HG03378 (cell line): Measurements from ENCODE around the gene PNPLA1.
"Not testable (repeated sequence)": the region's sequence is repeated elsewhere in the genome, so short reads cannot be mapped to it uniquely, and the experiment has no call there.

Source experiments
- ATAC-seq: cut with Tn5 transposase; IDR thresholded peaks from one replicate; pipeline ENCODE4 v1.9.1; 2021; ENCODE audit warnings: mild to moderate bottlenecking, moderate library complexity; ENCODE audit not compliant: unreplicated experiment

PNPLA1 gene

DNA sequence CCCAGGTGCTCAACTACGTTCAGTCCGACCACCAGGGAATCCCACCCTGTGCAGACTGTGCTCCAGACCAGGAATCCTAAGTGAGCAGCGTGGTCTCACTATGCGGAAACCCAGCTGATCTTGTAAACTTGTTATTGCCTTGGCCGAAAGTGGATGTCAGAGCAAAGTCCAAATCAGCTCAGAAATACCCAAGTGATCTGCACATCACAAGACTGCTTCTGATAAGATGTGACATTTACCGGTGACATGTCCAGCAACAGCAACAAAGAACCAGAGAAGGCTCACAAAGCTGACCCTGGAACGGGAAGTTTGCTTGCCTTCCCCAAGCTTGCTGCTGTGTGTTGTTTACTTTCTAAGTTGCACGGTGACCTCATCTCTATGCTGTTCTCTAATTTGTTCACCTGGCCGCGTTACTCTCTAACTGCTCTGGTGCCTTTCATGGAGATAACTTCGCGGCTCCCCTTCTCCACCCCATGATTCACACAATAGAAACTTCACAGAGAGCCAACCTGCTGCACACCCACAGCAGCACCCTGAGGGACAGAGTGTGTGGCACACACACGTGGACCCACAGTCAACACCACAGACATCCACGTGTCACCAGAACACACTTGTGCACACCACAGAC, 65.1 kb downstream of the PNPLA1 start:
- no peak for ATAC-seq

DNA sequence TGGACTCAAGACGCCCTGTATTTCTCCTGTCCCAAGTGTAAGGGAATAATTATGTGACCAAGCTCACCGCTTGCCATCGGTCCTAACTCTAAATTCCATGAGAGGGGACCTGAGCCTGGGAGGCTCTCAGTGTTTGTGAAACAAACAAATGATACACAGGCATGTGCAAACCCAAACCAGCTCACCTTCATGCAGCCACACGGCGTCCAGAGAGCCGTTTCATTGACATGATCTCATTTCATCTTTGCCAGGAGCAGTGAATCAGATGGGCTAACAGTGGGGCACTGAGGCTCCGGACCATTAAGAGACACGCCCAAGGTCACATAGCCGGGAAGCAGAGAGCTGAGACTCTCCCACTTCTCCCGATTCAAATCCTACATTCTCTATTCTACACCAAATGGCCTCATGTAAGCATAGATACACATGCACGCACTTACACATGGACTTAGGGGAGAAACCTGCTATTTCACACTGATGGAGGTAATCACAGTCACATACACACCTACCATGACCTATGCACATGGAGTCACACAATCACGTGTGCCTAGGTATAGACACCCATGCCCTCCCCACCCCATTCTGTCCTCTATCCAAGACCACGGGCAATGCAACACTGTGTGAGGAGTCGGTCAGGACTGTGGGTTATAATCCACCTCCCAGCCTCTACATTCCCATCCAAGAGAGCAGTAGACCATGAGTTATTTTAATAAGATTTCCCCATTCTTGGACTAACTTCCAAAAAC, 65.8 kb downstream of the PNPLA1 start:
- ATAC-seq: no peak

DNA sequence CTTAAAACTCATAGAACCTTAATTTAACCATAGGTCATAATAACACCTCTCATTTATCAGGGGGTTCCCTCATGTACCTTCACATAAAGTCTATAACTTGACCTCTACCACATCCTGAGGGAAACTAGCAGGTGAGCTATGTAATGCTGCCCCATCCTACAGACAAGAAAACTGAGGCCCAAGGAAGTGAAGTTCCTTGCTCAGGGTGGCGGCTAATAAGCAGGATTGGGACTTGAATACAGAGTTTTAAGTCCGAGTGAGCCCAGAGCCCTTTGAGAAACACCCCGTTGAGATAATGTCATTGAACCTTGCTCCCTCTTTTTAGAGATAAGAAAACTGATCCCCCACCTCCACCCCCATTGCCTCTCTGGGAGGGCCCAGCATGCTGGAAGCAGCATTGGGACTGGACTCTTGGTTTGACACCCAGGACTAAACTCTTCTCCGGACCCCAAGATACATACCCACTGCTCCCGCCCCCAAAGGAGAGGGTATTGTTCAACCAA, 66.4 kb downstream of the PNPLA1 start:
- ATAC-seq: no peak

DNA sequence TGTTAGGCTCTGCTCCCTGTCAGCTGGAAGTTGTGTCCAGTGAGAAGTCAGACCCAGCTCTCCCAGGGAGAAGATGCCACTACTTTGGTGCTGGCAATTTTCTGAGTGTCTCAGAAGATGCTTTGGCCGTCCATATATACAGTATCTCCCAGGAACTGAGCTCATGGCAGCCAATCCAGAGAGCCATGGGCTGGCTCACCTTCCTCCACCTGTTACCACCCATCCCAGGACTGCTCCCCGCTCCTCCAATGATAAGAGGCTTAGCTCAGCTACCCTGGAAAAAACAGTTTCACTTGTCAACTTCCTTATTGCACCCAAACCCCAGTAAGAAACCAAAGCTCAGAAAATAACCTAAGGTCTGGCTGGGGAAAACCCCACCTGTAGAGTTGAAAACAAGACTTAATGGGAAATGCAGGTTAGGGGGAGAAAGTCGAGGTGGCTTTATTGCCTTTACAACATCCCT, 67.0 kb downstream of the PNPLA1 start, which contains the start of gene BNIP5:
Gene BNIP5 (minus strand): TSS at position 110 of the 463 bp plus-strand sequence. CDS start 6,198 bp downstream, outside the sequence.
- ATAC-seq: no peak

DNA sequence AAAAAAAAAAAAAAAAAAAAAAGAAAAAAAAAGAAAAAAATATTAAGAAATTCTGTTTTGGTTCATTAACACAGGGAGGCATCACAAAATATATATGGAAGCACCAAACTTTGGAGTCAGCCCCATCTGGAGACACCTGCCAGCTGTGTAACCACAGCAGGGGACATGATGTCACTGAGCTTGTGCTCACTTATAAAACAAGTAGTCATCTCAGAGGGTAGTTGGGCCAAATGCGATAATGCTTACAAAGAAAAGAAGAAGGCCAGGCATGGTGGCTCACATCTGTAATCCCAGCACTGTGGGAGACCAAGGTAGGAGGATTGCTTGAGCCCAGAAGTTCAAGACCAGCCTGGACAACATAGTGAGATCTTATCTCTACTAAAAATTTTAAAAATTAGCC, 68.0 kb downstream of the PNPLA1 start:
- no peak for ATAC-seq

DNA sequence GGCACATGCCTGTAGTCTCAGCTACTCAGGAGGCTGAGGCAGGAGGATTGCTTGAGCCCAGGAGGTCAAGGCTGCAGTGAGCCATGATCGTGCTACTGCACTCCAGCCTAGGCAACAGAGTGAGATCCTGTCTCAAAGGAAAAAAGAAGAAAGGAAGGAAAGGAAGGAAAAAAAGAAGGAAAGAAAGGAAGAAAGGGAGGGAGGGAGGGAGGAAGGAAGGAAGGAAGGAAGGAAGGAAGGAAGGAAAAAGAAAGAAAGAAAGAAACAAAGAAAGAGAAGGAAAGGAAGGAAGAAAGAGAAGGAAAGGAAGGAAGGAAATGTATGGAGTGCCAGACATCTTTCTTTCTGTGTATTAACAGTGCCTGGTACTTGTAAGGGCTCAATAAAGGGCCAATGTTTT, 68.4 kb downstream of the PNPLA1 start:
- not testable (repeated sequence) for ATAC-seq

DNA sequence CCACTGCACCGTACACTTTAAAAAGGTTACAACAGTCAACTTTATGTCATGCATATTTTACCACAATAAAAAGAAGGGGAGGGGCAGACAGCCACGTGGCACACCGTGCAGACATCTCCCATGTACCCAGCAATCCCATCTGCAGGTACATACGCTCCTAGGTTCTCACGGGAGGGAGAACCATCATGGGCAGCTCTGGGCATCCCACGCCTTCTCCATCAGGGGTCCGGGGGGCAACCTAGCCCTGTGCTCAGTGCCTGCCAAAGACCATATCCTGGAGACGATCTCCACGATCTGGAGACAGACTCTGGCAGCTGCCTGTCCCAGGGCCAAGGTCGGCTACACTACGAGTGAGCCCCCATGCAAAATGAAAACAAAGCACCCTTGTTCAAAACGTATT, 69.3 kb downstream of the PNPLA1 start:
- ATAC-seq: no peak

DNA sequence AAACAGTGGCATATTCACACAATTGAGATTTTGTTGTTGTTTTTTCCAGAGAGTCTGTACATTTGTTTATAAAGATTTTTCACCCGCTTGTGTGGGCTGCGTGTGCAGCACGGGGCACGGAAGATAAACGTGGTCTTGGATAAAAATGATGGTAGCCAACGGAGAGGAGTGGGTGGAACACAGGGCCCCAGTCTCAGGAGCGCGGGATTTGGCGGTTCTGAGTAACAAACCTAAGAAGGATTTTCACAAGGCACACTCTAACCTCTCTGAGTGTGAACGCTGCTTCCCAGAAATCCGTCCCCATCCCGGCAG, 70.4 kb downstream of the PNPLA1 start:
- no peak for ATAC-seq

DNA sequence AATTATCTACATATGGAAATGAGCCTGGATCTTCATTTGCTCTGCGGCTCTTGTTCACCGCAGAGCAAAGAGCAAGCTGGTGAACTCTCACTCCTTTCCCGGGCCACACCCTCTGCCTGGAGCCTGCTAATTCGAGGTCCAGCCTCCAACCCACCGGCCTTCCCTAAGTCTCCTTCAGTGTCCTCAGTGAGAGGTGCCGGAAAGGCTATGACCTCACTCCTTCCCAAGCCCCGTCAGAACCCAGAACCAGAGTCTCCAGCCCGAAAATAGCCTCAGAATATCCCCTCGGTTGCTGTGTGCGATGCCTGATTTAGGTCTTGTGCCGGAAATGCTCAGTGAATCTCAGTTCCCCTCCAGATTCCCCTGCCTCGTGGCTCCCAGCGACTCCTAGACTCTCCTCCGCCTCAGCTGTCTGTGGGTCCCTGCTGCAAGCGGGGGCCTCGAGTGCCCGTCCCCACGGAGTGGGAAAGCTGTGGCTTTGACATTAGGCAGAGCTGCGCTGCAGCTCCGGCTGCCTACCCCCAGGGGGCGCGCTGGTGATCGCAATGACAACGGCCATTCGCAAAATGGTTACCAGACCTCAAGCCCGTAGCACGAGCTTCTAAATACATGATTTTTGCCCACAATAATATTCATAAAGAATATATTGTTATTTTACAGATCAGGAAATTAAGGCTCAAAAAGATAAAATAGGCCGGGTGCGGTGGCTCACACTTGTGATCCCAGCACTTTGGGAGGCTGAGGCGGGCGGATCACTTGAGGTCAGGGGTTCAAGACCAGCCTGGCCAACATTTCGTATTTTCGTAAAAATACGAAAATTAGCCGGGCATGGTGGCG, 71.0 kb downstream of the PNPLA1 start:
- no peak for ATAC-seq

DNA sequence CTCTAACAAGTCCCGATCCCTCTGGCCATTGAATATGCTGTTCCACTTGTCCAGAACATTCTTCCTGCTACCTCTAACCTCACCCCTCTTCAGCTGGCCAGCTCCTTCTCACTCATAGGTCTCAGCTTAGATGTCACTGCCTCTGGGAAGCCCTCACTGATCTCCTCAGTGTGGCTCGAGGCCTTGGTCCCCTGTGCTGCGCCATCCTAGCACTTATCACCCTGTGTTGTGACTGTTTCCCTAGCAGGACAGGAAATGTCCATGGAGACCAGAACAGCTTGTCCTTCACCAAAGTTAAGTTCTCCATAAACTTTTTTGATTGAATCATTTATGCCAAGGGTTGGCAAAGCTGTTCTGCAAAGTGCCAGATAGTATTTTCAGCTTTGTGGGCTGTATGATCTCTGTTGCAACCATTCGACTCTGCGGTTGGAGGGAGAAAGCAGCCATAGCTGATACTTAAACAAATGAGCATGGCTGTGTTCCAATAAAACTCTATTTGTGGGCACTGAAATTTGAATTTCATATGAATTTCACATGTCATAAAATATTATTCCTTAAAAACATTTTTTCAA, 73.3 kb downstream of the PNPLA1 start:
- no peak for ATAC-seq

DNA sequence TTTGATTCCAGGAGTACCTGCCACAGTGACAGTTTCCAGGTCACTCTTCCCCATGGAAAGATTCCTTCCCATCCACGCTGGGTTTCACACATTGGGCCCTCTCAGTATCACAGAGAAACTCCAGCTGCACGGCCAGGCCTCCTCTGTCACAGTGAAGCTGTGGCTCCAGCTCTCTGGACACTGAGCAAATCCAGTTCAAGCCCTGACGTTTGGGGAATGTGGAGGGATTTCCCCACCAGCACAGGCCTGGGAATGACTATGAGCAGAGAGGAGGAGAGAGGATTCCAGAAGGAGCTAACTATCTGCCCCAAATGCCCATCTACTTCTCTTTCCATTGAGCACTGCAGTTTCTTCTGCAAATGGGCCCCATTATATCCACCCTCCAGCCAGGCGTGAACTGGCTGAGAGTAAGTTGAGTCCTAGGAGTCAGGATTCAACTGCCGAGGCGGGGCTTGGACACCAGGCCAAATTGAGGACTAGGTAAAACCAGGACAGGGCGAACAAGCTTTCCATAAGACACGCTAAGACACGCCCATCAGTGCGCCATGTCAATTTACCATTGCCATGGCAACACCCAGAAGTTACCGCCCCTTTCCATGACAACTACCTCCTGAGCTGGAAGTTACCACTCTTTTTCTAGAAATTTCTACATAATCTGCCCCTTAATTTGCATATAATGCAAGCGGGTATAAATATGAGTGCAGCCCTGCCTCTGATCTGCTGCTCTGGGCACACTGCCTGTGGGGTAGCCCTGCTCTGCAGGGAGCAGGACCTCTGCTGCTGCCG, 76.0 kb downstream of the PNPLA1 start:
- ATAC-seq: no peak

DNA sequence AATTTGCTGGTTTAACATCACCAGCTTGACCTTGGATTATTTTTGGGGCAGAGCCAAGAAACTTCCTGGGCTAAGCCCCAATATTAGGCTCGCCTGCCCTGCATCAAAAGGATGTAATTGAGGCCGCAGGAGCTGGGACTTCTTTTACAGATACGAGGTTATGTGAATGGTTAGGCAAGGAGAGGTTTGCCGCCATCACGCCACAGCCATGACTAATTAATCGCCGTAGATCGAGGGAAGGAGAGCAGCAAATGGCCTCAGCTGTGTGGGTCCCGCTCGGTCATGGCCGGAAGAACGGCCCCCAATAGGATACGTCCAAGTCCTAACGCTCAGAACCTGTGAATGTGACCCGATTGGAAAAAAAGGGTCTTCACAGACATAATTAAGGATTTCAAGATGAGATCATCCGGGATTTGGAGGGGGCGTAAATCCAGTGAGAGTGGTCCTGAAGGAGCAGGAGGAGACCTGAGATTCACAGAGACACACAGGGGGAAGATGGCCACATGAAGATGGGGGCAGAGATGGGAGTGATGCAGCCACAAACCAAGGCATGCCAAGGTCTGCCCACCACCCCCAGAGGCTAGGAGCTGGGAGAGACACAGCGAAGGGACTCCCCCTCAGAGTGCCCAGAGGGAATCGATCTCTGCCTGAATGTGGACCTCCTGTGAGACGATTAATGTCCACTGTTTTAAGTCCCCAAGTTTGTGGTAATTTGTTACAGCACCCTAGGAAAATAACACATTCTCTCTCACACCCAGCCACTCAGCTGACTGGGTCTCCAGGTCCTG, 76.8 kb downstream of the PNPLA1 start:
- ATAC-seq: no peak

DNA sequence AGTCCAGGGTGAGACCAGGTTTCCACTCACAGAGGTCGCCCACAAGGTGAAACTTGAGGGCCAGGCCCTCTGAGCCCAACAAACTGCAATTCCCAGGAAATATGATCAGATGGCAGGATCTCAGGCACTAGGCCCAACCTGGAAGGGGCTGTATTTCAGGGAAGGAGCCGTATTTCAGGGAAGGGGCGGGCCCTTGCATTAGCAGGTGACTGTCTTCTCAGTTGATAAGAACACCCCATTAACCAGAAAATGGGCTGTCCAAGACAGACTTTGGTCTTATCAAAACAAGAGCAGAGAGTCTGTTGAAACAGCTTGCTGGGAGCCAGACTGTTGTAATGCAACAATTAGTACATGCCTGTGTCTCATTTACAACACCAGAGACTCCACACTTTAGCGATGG, 77.8 kb downstream of the PNPLA1 start:
- ATAC-seq: no peak

DNA sequence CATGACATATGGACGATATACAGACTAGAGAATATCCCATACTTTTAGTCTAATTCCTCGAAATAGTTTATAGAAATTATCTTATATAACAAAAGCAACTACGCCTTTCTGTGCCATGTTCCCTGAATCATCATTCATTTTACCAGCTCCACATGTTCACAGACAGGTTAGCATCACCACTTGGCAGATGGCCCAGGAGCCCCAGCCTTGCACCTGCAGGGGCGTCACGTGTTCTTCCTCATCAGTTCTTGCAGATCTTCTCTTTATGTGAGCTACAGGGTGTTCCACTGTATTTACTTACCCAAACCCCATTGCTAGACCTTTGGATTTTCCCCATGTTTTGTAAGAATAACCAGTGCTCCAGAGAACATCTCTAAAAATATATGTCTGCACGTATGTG, 79.4 kb downstream of the PNPLA1 start:
- ATAC-seq: no peak

DNA sequence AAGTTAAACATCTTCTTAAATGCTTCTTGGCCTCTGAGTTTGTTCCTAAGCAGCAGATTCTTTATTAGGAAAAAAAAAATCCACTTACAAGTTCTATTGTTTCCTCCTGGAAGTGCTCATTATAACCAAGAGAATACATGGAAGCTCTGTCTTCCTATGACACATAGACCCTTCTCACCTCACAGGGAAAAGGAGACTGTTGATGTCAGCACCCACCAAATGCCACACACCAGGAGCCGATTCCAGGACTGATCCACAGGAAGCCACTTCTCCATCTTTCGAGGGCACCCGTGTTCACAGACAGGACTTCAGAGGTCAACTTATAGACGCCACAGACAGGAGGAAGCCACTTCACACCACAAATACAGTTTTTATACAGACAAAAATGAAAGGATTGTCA, 80.2 kb downstream of the PNPLA1 start:
- no peak for ATAC-seq

DNA sequence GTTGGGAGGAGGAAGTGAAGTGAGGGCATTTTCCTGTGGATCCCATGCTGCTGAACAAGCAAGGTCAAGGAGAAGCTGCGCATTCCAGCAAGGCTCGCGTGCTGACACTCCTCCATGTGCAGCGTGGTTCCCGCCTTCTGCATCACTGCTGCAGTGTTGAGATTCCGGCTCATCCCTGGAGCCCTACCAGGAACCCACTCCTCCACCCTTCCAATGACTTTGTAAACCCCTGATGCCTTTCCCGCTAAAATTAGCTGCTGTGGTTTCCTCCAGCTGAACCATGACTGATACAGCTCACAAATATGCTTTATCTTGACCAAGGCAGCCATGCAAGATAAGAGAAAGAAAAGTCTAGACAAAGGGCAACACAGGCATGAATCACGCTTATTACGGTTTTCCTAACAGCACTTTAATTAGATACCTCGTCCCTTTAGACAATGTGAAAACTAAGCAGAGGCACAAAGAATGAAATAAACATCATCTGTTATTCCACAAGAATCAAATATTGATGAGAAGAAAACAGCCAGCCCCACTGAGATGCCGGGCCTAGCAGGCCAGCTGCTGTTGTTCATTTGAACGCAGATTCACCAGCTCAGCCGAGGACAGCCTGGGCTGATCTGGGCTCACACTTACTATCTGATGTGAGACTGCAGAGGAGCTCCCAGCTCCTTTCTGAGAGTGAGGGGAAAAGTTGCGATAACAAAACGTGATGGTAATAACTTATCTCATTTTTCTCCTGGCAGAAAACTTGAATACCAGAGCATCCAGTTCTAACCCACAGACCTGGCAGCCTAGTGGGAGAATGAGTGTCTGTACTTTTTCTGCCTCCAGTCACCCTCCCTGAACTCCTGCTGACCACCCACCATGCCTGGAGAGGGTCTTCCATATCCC, 81.1 kb downstream of the PNPLA1 start:
- ATAC-seq: no peak

DNA sequence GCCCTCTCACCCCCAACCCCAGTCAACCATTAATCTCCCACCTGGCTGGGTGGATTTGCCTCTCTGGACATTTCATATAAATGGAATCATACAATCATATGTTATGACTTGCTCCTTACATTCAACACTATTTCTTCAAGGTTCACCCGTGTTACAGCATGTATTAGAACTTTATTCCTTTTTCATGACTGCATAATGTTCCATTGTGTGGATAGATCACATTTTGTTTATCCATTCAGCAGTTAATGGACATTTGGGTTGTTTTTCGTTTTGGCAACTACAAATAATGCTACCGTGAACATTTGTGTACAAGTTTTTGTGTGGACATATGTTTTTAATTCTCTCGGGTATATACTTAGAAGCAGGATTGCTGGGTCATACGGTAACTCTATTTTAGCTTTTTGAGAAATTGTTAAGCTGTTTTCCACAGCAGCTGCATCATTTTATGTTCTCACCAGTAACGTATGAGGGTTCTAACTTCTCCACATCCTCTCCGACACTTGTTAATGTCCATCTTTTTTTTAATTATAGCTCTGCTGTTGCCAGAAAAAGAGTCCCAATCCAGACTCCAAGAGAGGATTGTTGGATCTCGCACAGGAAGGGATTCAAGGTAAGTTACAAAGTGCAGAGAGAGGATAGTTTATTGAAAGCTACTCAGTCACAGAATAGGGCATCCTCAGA, 82.8 kb downstream of the PNPLA1 start:
- ATAC-seq: no peak

DNA sequence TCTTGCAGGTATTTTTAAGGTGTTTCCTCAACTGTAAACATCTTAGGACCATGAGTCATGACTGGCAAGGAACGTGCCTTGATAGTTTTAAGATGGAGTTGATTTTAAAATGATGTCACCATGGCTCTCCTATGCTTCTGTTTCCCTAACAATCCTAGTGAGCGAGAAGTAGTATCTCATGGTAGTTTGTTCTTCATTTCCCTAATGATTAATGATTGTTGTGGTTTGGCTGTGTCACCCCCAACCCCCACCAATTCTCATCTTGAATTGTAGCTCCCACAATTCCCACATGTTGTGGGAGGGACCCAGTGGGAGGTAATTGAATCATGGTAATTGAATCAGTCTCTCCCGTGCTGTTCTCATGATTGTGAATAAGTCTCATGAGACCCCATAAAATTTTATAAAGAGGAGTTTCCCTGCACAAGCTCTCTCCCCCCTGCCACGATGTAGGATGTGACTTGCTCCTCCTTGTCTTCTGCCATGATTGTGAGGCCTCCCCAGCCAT, 83.6 kb downstream of the PNPLA1 start:
- no peak for ATAC-seq
